CD4-positive, alpha-beta T cell treated with Interleukin-2 at 100 ng/mL for 4 hours (primary cell): ENCODE results near the gene C1orf122.

ENCODE experiments used
- DNase-seq: peaks from one replicate; pipeline ENCODE4 v3.0.0-alpha.2; 2020; ENCODE audit warnings: low spot score

The C1orf122 gene

GRCh38 chr1:37845049-37845646 is 37.6 kb downstream of the C1orf122 start:
- DNase-seq = no peak

- DNase-seq = no peak
Measured at GRCh38 chr1:37845786-37846185, 38.2 kb downstream of the C1orf122 start.

- no peak for DNase-seq
Measured at GRCh38 chr1:37846647-37847339, 39.2 kb downstream of the C1orf122 start.

- no peak for DNase-seq
Measured at GRCh38 chr1:37849480-37849879, 41.9 kb downstream of the C1orf122 start.

GRCh38 chr1:37850352-37850955 is 42.9 kb downstream of the C1orf122 start:
- DNase-seq = no peak

- no peak for DNase-seq
Measured at GRCh38 chr1:37851262-37851661, 43.7 kb downstream of the C1orf122 start.

- no peak for DNase-seq
Measured at GRCh38 chr1:37851782-37852210, 44.2 kb downstream of the C1orf122 start.

GRCh38 chr1:37853157-37853556 is 45.6 kb downstream of the C1orf122 start:
- DNase-seq = no peak

GRCh38 chr1:37854406-37854805 is 46.8 kb downstream of the C1orf122 start:
- DNase-seq = no peak
